Tibial nerve (tissue), 4 donors: Measurements from ENCODE around the gene RBBP8. TPM values are rescaled to one million over a fixed set of nuclear protein-coding genes. Genes with fewer than 3 reads are reported as not detected.

Experiments
- DNase-seq, 2 donors: peaks; one replicate each; pipeline ENCODE4 v3.0.0-alpha.2; 2019; ENCODE audit warnings: low spot score in 2 of 2
- H3K27ac ChIP-seq, 4 donors: fragments of 200-600 bp; sonication (generic) in 3 of 4; one replicate each; pipeline ENCODE4 v1.5.1; 2017 to 2019; ENCODE audit warnings: mild to moderate bottlenecking in 1 of 4
- H3K27me3 ChIP-seq, 2 donors: fragments of 200-600 bp; sonication (generic) in 1 of 2; one replicate each; pipeline versions ENCODE4 v1.5.1 to v1.6.0; 2017 to 2019
- H3K36me3 ChIP-seq, 3 donors: fragments of 200-600 bp; sonication (generic); one replicate each; pipeline ENCODE4 v1.5.1; 2018 to 2019
- H3K4me1 ChIP-seq, 4 donors: fragments of 200-600 bp; sonication (generic) in 3 of 4; one replicate each; pipeline ENCODE4 v1.5.1; 2017 to 2019
- H3K4me3 ChIP-seq, 4 donors: fragments of 200-600 bp; sonication (generic) in 3 of 4; one replicate each; pipeline ENCODE4 v1.5.1; 2017 to 2019; ENCODE audit warnings: mild to moderate bottlenecking in 1 of 4, moderate library complexity in 1 of 4
- H3K9me3 ChIP-seq, 4 donors: fragments of 200-600 bp; sonication (generic) in 3 of 4; one replicate each; pipeline ENCODE4 v1.5.1; 2017 to 2019
- CTCF ChIP-seq, 5 experiments: fragments of 200-600 bp in 3 of 5; fragments of 450-650 bp in 2 of 5; sonication (generic) in 3 of 5; IDR thresholded peaks; one replicate each; pipeline ENCODE4 v1.5.1; 2016 to 2019; ENCODE audit warnings: antibody characterized with exemption in 5 of 5, mild to moderate bottlenecking in 3 of 5, moderate library complexity in 2 of 5
- EP300 ChIP-seq, 2 donors: sonication (generic); formaldehyde crosslinking; IDR thresholded peaks; one replicate each; pipeline ENCODE4 v1.6.1; 2017; ENCODE audit warnings: antibody characterized with exemption in 2 of 2, mild to moderate bottlenecking in 1 of 2
- POLR2A ChIP-seq, 2 donors: fragments of 450-650 bp; IDR thresholded peaks; one replicate each; pipeline ENCODE4 v1.6.1; 2017; ENCODE audit warnings: antibody characterized with exemption in 2 of 2, mild to moderate bottlenecking in 2 of 2, moderate library complexity in 2 of 2
- WGBS, 2 donors: methylation state at CpG; one replicate each; pipeline ENCODE4 v1.1.5; 2018; 5-methylcytosine and 5-hydroxymethylcytosine counted together
- total RNA-seq, 4 donors: library from RNA; depleted of rRNA; stranded (reverse); fragments of >200 nt; gene quantifications; one replicate each; pipeline ENCODE4 v1.1.0, GENCODE V29; 2016

The RBBP8 gene
- total RNA-seq, 4 donors from 2014 or later: 8.3 to 43.8 (median 13.5) TPM

- Histone ChIP-seq H3K36me3 (peaks cover 0 to 15% (median 0%) of the 10 kb centered on the region in 3 donors), H3K4me3 (no peak overlapping the region), H3K27me3 (no peaks in the 10 kb centered on the region), H3K9me3 (no peaks in the 10 kb centered on the region), H3K4me1 (peaks cover 0 to 8% (median 0%) of the 10 kb centered on the region in 4 donors), H3K27ac (no peak overlapping the region)
- no peak for DNase-seq
- 84 to 93% methylated on average over 2 of the region's 2 CpGs for WGBS, 2 donors
- no peak for TF ChIP-seq EP300 (IDR thresholded peaks at IDR 0.05)
- TF ChIP-seq POLR2A (IDR thresholded peaks at IDR 0.05): no peak
- TF ChIP-seq CTCF (IDR thresholded peaks at IDR 0.05): no peak
Observed at GRCh38 chr18:22936515-22936914, 3.4 kb downstream of the RBBP8 start.

- Histone ChIP-seq H3K4me3 (no peak overlapping the region), H3K9me3 (no peaks in the 10 kb centered on the region), H3K4me1 (peaks cover 0 to 1% (median 0%) of the 10 kb centered on the region in 4 donors), H3K36me3 (peaks cover 0 to 15% (median 0%) of the 10 kb centered on the region in 3 donors), H3K27me3 (no peaks in the 10 kb centered on the region), H3K27ac (no peak overlapping the region)
- DNase-seq: no peak
- no peak for TF ChIP-seq POLR2A (IDR thresholded peaks at IDR 0.05)
- TF ChIP-seq CTCF (IDR thresholded peaks at IDR 0.05): no peak
- no peak for TF ChIP-seq EP300 (IDR thresholded peaks at IDR 0.05)
Observed at GRCh38 chr18:22939649-22940048, 6.5 kb downstream of the RBBP8 start.

GRCh38 chr18:22943847-22944246 lies 10.7 kb downstream of the RBBP8 start:
- TF ChIP-seq POLR2A (IDR thresholded peaks at IDR 0.05) (no peak), CTCF (IDR thresholded peaks at IDR 0.05) (no peak), EP300 (IDR thresholded peaks at IDR 0.05) (no peak)

GRCh38 chr18:22946217-22946616 lies 13.1 kb downstream of the RBBP8 start:
- peaks cover 0 to 16% (median 0%) of the 10 kb centered on the region in 3 donors for H3K36me3 ChIP-seq
- H3K27me3 ChIP-seq: no peaks in the 10 kb centered on the region
- no peak overlapping the region for H3K27ac ChIP-seq
- no peak for DNase-seq
- H3K4me1 ChIP-seq: no peaks in the 10 kb centered on the region
- TF ChIP-seq CTCF (IDR thresholded peaks at IDR 0.05): no peak
- TF ChIP-seq POLR2A (IDR thresholded peaks at IDR 0.05): no peak
- TF ChIP-seq EP300 (IDR thresholded peaks at IDR 0.05): no peak
- 86 to 90% methylated on average over 2 of the region's 2 CpGs for WGBS, 2 donors
- H3K4me3 ChIP-seq: no peak overlapping the region
- H3K9me3 ChIP-seq: no peaks in the 10 kb centered on the region

More at GRCh38 chr18:22943847-22944246, 10.7 kb downstream of the RBBP8 start:
- Histone ChIP-seq H3K27ac (no peak overlapping the region), H3K9me3 (no peaks in the 10 kb centered on the region), H3K4me3 (no peak overlapping the region), H3K27me3 (no peaks in the 10 kb centered on the region), H3K4me1 (no peaks in the 10 kb centered on the region), H3K36me3 (peaks cover 0 to 15% (median 0%) of the 10 kb centered on the region in 3 donors)
- DNase-seq: no peak
- 77 to 89% methylated on average over 2 of the region's 2 CpGs for WGBS, 2 donors

GRCh38 chr18:22946846-22947245 lies 13.7 kb downstream of the RBBP8 start:
- TF ChIP-seq EP300 (IDR thresholded peaks at IDR 0.05) (no peak), POLR2A (IDR thresholded peaks at IDR 0.05) (no peak), CTCF (IDR thresholded peaks at IDR 0.05) (no peak)
- 29 to 57% methylated on average over 2 of the region's 2 CpGs for WGBS, 2 donors

More at GRCh38 chr18:22946846-22947245, 13.7 kb downstream of the RBBP8 start:
- no peak overlapping the region for H3K27ac ChIP-seq
- H3K27me3 ChIP-seq: no peaks in the 10 kb centered on the region
- no peak overlapping the region for H3K4me3 ChIP-seq
- H3K9me3 ChIP-seq: no peaks in the 10 kb centered on the region
- no peaks in the 10 kb centered on the region for H3K4me1 ChIP-seq
- peaks cover 0 to 21% (median 0%) of the 10 kb centered on the region in 3 donors for H3K36me3 ChIP-seq
- DNase-seq: no peak
